IMR-90 (cell line): Measurements from ENCODE around the gene SCRN2. TPM values are rescaled to one million over a fixed set of nuclear protein-coding genes. Genes with fewer than 3 reads are reported as not detected.

ENCODE experiments used
- ATAC-seq: fragments of 200-7000 bp; cut with Tn5 transposase; 2 replicates; pipeline ENCODE4 v1.9.1; 2020; ENCODE audit warnings: low read depth, mild to moderate bottlenecking, moderate library complexity
- BruUV-seq: library from RNA; stranded (reverse); fragments of 400-500 nt; replicated peaks from 2 replicates; lab custom pipeline; 2021; lab: Mats Ljungman, UMichigan
- CTCF ChIA-PET: fragments of 300-600 bp; formaldehyde crosslinking; extraction: SDS; loops from one replicate; lab custom pipeline; 2021; ENCODE audit warnings: antibody characterized with exemption; lab: Yijun Ruan, JAX
- POLR2A ChIA-PET: fragments of 300-600 bp; sonication (Branson Sonifier 250); formaldehyde crosslinking; loops from one replicate; lab custom pipeline; 2022; ENCODE audit warnings: antibody characterized with exemption; ENCODE audit not compliant: unreplicated experiment; lab: Charles Lee
- DNase-seq: peaks from one replicate; pipeline ENCODE4 v3.0.0; 2013
- H2AFZ ChIP-seq: replicated peaks from 2 replicates; pipeline ENCODE3; 2013; ENCODE audit warnings: low read length, mild to moderate bottlenecking; ENCODE audit not compliant: poor library complexity
- H2AK5ac ChIP-seq: 2 replicates; pipeline ENCODE4 v1.6.1; 2013; ENCODE audit warnings: low read depth, low read length, inconsistent platforms
- H2AK9ac ChIP-seq: replicated peaks from 2 replicates; pipeline ENCODE3; 2013; ENCODE audit warnings: mild to moderate bottlenecking, low read depth, low read length, moderate library complexity; ENCODE audit not compliant: poor library complexity
- H2BK120ac ChIP-seq: 2 replicates; pipeline ENCODE4 v1.6.1; 2013; ENCODE audit warnings: low read depth, low read length, inconsistent platforms
- H2BK15ac ChIP-seq: 3 replicates; pipeline ENCODE4 v1.6.1; 2013; ENCODE audit warnings: low read depth, low read length, inconsistent platforms
- H2BK20ac ChIP-seq: 2 replicates; pipeline ENCODE4 v1.6.1; 2013; ENCODE audit warnings: low read depth, mild to moderate bottlenecking, inconsistent platforms, low read length, moderate library complexity
- H2BK5ac ChIP-seq: 2 replicates; pipeline ENCODE4 v1.6.1; 2013; ENCODE audit warnings: mild to moderate bottlenecking, low read depth, low read length, inconsistent platforms; ENCODE audit not compliant: poor library complexity, severe bottlenecking
- H3K14ac ChIP-seq: replicated peaks from 2 replicates; pipeline ENCODE4 v1.6.1; 2013; ENCODE audit warnings: low read depth, low read length, inconsistent platforms
- H3K18ac ChIP-seq: 2 replicates; pipeline ENCODE4 v1.6.1; 2013; ENCODE audit warnings: low read depth, low read length, control low read depth
- H3K23ac ChIP-seq: 2 replicates; pipeline ENCODE4 v1.6.1; 2013; ENCODE audit warnings: low read depth, low read length, inconsistent platforms
- H3K27ac ChIP-seq: 2 replicates; pipeline ENCODE4 v1.5.1; 2013; ENCODE audit warnings: mild to moderate bottlenecking, control low read depth, low read length; ENCODE audit not compliant: insufficient read depth
- H3K27me3 ChIP-seq: 2 replicates; pipeline ENCODE4 v1.6.1; 2013; ENCODE audit warnings: low read length; ENCODE audit not compliant: control insufficient read depth, insufficient read depth
- H3K36me3 ChIP-seq: 2 replicates; pipeline ENCODE4 v1.6.1; 2013; ENCODE audit warnings: low read length, mixed read lengths; ENCODE audit not compliant: control insufficient read depth, insufficient read depth
- H3K4ac ChIP-seq: 2 replicates; pipeline ENCODE4 v1.6.1; 2013; ENCODE audit warnings: low read depth, low read length, inconsistent platforms
- H3K4me1 ChIP-seq: 2 replicates; pipeline ENCODE4 v1.6.1; 2013; ENCODE audit warnings: low read length, mixed read lengths; ENCODE audit not compliant: control insufficient read depth, insufficient read depth
- H3K4me2 ChIP-seq: 2 replicates; pipeline ENCODE4 v1.6.1; 2013; ENCODE audit warnings: low read depth, mild to moderate bottlenecking, control low read depth, low read length, moderate library complexity
- H3K4me3 ChIP-seq: 2 replicates; pipeline ENCODE4 v1.5.1; 2013; ENCODE audit warnings: low read depth, mild to moderate bottlenecking, control low read depth, low read length, moderate library complexity; ENCODE audit not compliant: insufficient read depth
- H3K56ac ChIP-seq: 2 replicates; pipeline ENCODE4 v1.6.1; 2013; ENCODE audit warnings: low read length, inconsistent platforms; ENCODE audit not compliant: insufficient read depth; ENCODE audit errors: extremely low read depth
- H3K79me1 ChIP-seq, 2 experiments: 2 replicates each; pipeline ENCODE4 v1.6.1; 2013; ENCODE audit warnings: low read length in 2 of 2, inconsistent platforms in 1 of 2, low read depth in 1 of 2
- H3K9ac ChIP-seq: 2 replicates; pipeline ENCODE4 v1.6.1; 2013; ENCODE audit warnings: low read depth, low read length, control low read depth
- H3K9me1 ChIP-seq: 2 replicates; pipeline ENCODE4 v1.6.1; 2013; ENCODE audit warnings: low read length, inconsistent platforms; ENCODE audit not compliant: insufficient read depth
- H3K9me3 ChIP-seq: 2 replicates; pipeline ENCODE4 v1.6.1; 2013; ENCODE audit warnings: low read length; ENCODE audit not compliant: control insufficient read depth, insufficient read depth
- H4K20me1 ChIP-seq: 2 replicates; pipeline ENCODE4 v1.6.1; 2013; ENCODE audit warnings: low read length, inconsistent platforms; ENCODE audit not compliant: insufficient read depth
- H4K5ac ChIP-seq: 2 replicates; pipeline ENCODE4 v1.6.1; 2013; ENCODE audit warnings: mild to moderate bottlenecking, low read depth, low read length, control low read depth
- H4K8ac ChIP-seq, 2 experiments: 2 replicates each; pipeline ENCODE4 v1.6.1; 2013; ENCODE audit warnings: low read depth in 2 of 2, low read length in 2 of 2, control low read depth in 1 of 2, inconsistent platforms in 1 of 2
- H4K91ac ChIP-seq: 2 replicates; pipeline ENCODE4 v1.6.1; 2013; ENCODE audit warnings: low read depth, low read length, inconsistent platforms; ENCODE audit not compliant: insufficient read depth
- BHLHE40 ChIP-seq: fragments of 150-350 bp; IDR thresholded peaks from 2 replicates; pipeline ENCODE4 v1.6.1; 2016; ENCODE audit warnings: mild to moderate bottlenecking, low read depth, low read length
- CTCF ChIP-seq: conservative IDR thresholded peaks from 2 replicates; pipeline ENCODE4 v1.5.1; 2012; ENCODE audit warnings: mild to moderate bottlenecking, low read depth, low read length, improper control_type of control experiment
- ELK1 ChIP-seq: fragments of 150-350 bp; IDR thresholded peaks from 2 replicates; pipeline ENCODE4 v1.6.1; 2016; ENCODE audit warnings: low read depth, mild to moderate bottlenecking, low read length, moderate library complexity, borderline replicate concordance
- FOS ChIP-seq: fragments of 150-350 bp; IDR thresholded peaks from 2 replicates; pipeline ENCODE4 v1.6.1; 2016; ENCODE audit warnings: low read depth, low read length
- MAFK ChIP-seq: IDR thresholded peaks from 2 replicates; pipeline ENCODE4 v1.6.1; 2012; ENCODE audit warnings: low read depth, low read length, improper control_type of control experiment
- MAZ ChIP-seq: IDR thresholded peaks from 2 replicates; pipeline ENCODE4 v1.6.1; 2012; ENCODE audit warnings: low read depth, mild to moderate bottlenecking, low read length, improper control_type of control experiment, moderate library complexity, borderline replicate concordance
- NFE2L2 ChIP-seq: fragments of 150-350 bp; IDR thresholded peaks from 2 replicates; pipeline ENCODE4 v1.6.1; 2016; ENCODE audit warnings: low read depth, mild to moderate bottlenecking, low read length
- RAD21 ChIP-seq: IDR thresholded peaks from 2 replicates; pipeline ENCODE4 v1.6.1; 2012; ENCODE audit warnings: low read length, improper control_type of control experiment
- RFX5 ChIP-seq: IDR thresholded peaks from 2 replicates; pipeline ENCODE4 v1.8.0; 2012; ENCODE audit warnings: low read depth, mild to moderate bottlenecking, low read length, moderate library complexity
- WGBS, 2 experiments: methylation state at CpG; one replicate each; pipeline versions ENCODE4 v1.1.5 to v1.1.7; 2013; ENCODE audit warnings: missing lambda C conversion rate in 2 of 2; ENCODE audit not compliant: insufficient read length in 1 of 2; ENCODE audit errors: extremely low coverage in 2 of 2; 5-methylcytosine and 5-hydroxymethylcytosine counted together
- dilution Hi-C: fragments of 300-500 bp; cut with HindIII; formaldehyde crosslinking; loops from one replicate; pipeline ENCODE4 v1.14.3; 2018; ENCODE audit warnings: low sequenced_read_pairs; ENCODE audit not compliant: unreplicated experiment
- in situ Hi-C: fragments of 300-500 bp; cut with MboI; formaldehyde crosslinking; loops from 3 replicates; pipeline ENCODE4 v1.14.3; 2019; ENCODE audit warnings: low sequenced_read_pairs, inconsistent platforms, mixed read lengths
- intact Hi-C: fragments of 100-400 bp; cut with micrococcal nuclease; formaldehyde crosslinking; loops from 2 replicates; pipeline ENCODE4 v1.10.0; 2022
- polyA plus RNA-seq, 3 experiments: library from polyadenylated mRNA; depleted of rRNA; stranded (reverse); fragments of >200 nt; gene quantifications; 2 replicates each; pipeline ENCODE4 v1.2.3, GENCODE V29; 2012; ENCODE audit warnings: low replicate concordance in 1 of 3
- total RNA-seq: library from RNA; depleted of rRNA; stranded (reverse); fragments of >200 nt; gene quantifications from 2 replicates; pipeline ENCODE4 v1.2.3, GENCODE V29; 2012

The SCRN2 gene
- total and polyA plus RNA-seq, 2 of the 4 experiments (the other 2 are of a cell fraction), result 17.2 to 31.0 TPM

GRCh38 chr17:47845716-47846075, 4.6 kb upstream of the SCRN2 start:
- no peak for DNase-seq
- peaks cover 55% of the 10 kb centered on the region for H3K27me3 ChIP-seq
- no peak overlapping the region for H3K18ac ChIP-seq
- no peak overlapping the region for H4K8ac ChIP-seq
- H3K79me1 ChIP-seq, result peaks cover under 1 to 6% of the 10 kb centered on the region in 2 experiments; a peak in 3 of 4 replicates
- H3K9me1 ChIP-seq, result no peaks in the 10 kb centered on the region
- POLR2A ChIA-PET, result no interaction called here
- ATAC-seq, result no peak
- no CpG with 5 or more reads among the region's 3 CpGs for WGBS, 2 experiments
- no peak overlapping the region for H3K4ac ChIP-seq
- H2AK9ac ChIP-seq, result no peak overlapping the region
- H3K23ac ChIP-seq, result no peak overlapping the region; the same call in 1 of the 2 replicates
- in situ Hi-C loops (no loop called here), dilution Hi-C loops (no loop called here), intact Hi-C loops (no loop called here)
- H4K20me1 ChIP-seq, result no peaks in the 10 kb centered on the region
- CTCF ChIA-PET, result interaction anchor here (1.1 kb wide), 1 partner anchor 44 kb away, joined by 3 read pairs; no protein-coding TSS in a partner anchor
- no peak overlapping the region for H2BK20ac ChIP-seq
- H3K4me2 ChIP-seq, result no peak overlapping the region
- H3K9ac ChIP-seq, result no peak overlapping the region
- BruUV-seq, result no TSS peak
- H3K56ac ChIP-seq, result no peak overlapping the region
- no peaks in the 10 kb centered on the region for H3K36me3 ChIP-seq
- no peak overlapping the region for H4K91ac ChIP-seq
- no peak overlapping the region for H3K27ac ChIP-seq
- no peak overlapping the region for H2AFZ ChIP-seq
- no peak overlapping the region for H2BK15ac ChIP-seq
- H2AK5ac ChIP-seq, result no peak overlapping the region
- no peak overlapping the region for H2BK5ac ChIP-seq
- H3K4me1 ChIP-seq, result no peaks in the 10 kb centered on the region
- TF ChIP-seq FOS (no peak), MAFK (no peak), RAD21 (no peak), ELK1 (no peak), BHLHE40 (no peak), NFE2L2 (no peak), CTCF (no peak), MAZ (no peak), RFX5 (no peak)
- no peaks in the 10 kb centered on the region for H3K9me3 ChIP-seq
- no peak overlapping the region for H3K4me3 ChIP-seq
- no peak overlapping the region for H2BK120ac ChIP-seq
- H3K14ac ChIP-seq, result no peak overlapping the region
- no peak overlapping the region for H4K5ac ChIP-seq
